Loucy (cell line): ENCODE measurements around the gene COLEC11.

Source experiments
- H2AFZ ChIP-seq: fragments of 200-600 bp; sonication (generic); 2 replicates; pipeline ENCODE4 v1.6.0; 2016; ENCODE audit warnings: antibody characterized with exemption, mild to moderate bottlenecking, low read length, moderate library complexity
- H3F3A ChIP-seq: fragments of 200-600 bp; 2 replicates; pipeline ENCODE4 v1.6.0; 2016; ENCODE audit warnings: antibody characterized with exemption, low read depth, mild to moderate bottlenecking
- H3K27me3 ChIP-seq: fragments of 200-600 bp; sonication (generic); 2 replicates; pipeline ENCODE4 v1.6.1; 2014; ENCODE audit warnings: low read length, mild to moderate bottlenecking; ENCODE audit not compliant: insufficient read depth, poor library complexity, severe bottlenecking
- H3K36me3 ChIP-seq: fragments of 200-600 bp; sonication (generic); 2 replicates; pipeline ENCODE4 v1.6.1; 2016; ENCODE audit warnings: low read length; ENCODE audit not compliant: insufficient read depth
- H3K4me1 ChIP-seq: fragments of 200-600 bp; sonication (generic); 2 replicates; pipeline ENCODE4 v1.5.1; 2014; ENCODE audit warnings: low read length, mild to moderate bottlenecking; ENCODE audit not compliant: insufficient read depth, poor library complexity, severe bottlenecking
- H3K4me2 ChIP-seq: fragments of 200-600 bp; sonication (generic); 2 replicates; pipeline ENCODE4 v1.6.0; 2014; ENCODE audit warnings: antibody characterized with exemption, low read length, low read depth, mild to moderate bottlenecking; ENCODE audit not compliant: poor library complexity, severe bottlenecking
- H3K4me3 ChIP-seq: fragments of 200-600 bp; sonication (generic); 2 replicates; pipeline ENCODE4 v1.5.1; 2014; ENCODE audit warnings: low read length, mild to moderate bottlenecking, mixed read lengths; ENCODE audit not compliant: poor library complexity, severe bottlenecking
- H3K79me2 ChIP-seq: fragments of 200-600 bp; sonication (generic); 2 replicates; pipeline ENCODE4 v1.6.1; 2014; ENCODE audit warnings: low read length; ENCODE audit not compliant: insufficient read depth
- H3K9ac ChIP-seq: fragments of 200-600 bp; sonication (generic); 2 replicates; pipeline ENCODE4 v1.6.0; 2014; ENCODE audit warnings: mild to moderate bottlenecking, low read depth, low read length, moderate library complexity; ENCODE audit not compliant: poor library complexity, severe bottlenecking
- H3K9me2 ChIP-seq: fragments of 200-600 bp; sonication (generic); replicated peaks from 2 replicates; pipeline ENCODE4 v1.6.1; 2016; ENCODE audit warnings: low read depth, low read length, mixed read lengths
- H3K9me3 ChIP-seq: fragments of 200-600 bp; sonication (generic); 2 replicates; pipeline ENCODE4 v1.6.1; 2014; ENCODE audit warnings: mild to moderate bottlenecking, antibody characterized with exemption, low read length, low read depth; ENCODE audit not compliant: insufficient read depth
- H4K20me1 ChIP-seq: fragments of 200-600 bp; sonication (generic); 2 replicates; pipeline ENCODE4 v1.6.0; 2014; ENCODE audit warnings: antibody characterized with exemption, low read length, mild to moderate bottlenecking; ENCODE audit not compliant: insufficient read depth, poor library complexity, severe bottlenecking
- CTCF ChIP-seq: fragments of 200-600 bp; sonication (generic); conservative IDR thresholded peaks from 2 replicates; pipeline ENCODE4 v1.5.1; 2014; ENCODE audit warnings: mild to moderate bottlenecking, antibody characterized with exemption, low read length
- EZH2phosphoT487 ChIP-seq: fragments of 200-600 bp; IDR thresholded peaks from 2 replicates; pipeline ENCODE4 v1.6.1; 2018; ENCODE audit warnings: antibody characterized with exemption, mild to moderate bottlenecking, moderate library complexity, borderline replicate concordance

The COLEC11 gene

DNA sequence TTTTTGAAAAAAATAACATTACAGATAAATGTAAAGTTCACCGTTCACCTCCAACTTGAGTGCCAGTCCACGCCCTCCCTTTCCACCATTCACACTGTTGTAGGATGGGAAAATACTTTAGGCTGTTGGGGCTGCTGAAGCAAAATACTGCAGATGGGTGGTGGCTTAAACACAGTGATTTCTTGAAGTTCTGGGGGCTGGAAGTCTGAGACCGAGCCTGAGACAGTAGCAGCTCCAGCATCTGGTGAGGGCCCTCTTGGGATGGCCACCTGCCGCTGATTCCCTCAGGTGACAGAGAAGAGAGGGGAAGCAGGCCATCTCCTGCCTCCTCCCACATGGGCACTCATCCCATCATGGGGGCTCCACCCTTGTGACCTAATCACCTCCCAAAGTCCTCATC is 80.8 kb downstream of the COLEC11 start:
- Histone ChIP-seq H2AFZ (no peak overlapping the region), H3K4me2 (no peak overlapping the region), H3K9ac (no peak overlapping the region), H3K9me3 (no peaks in the 10 kb centered on the region; the same call in 1 of the 2 replicates), H3K9me2 (no peaks in the 10 kb centered on the region), H3K36me3 (no peaks in the 10 kb centered on the region), H4K20me1 (no peaks in the 10 kb centered on the region), H3K4me1 (no peaks in the 10 kb centered on the region), H3K4me3 (no peak overlapping the region), H3K79me2 (no peaks in the 10 kb centered on the region), H3K27me3 (no peaks in the 10 kb centered on the region), H3F3A (no peaks in the 10 kb centered on the region)
- TF ChIP-seq CTCF (no peak), EZH2phosphoT487 (no peak)

GRCh38 chr2:3677436-3677835 is 82.5 kb downstream of the COLEC11 start:
- H3F3A ChIP-seq = no peaks in the 10 kb centered on the region
- no peaks in the 10 kb centered on the region for H3K4me1 ChIP-seq
- no peaks in the 10 kb centered on the region; the same call in 1 of the 2 replicates for H3K9me3 ChIP-seq
- H3K4me3 ChIP-seq = no peak overlapping the region
- H3K9ac ChIP-seq = no peak overlapping the region
- H3K9me2 ChIP-seq = no peaks in the 10 kb centered on the region
- H3K27me3 ChIP-seq = no peaks in the 10 kb centered on the region
- H2AFZ ChIP-seq = no peak overlapping the region
- no peaks in the 10 kb centered on the region for H3K36me3 ChIP-seq
- no peaks in the 10 kb centered on the region for H3K79me2 ChIP-seq
- TF ChIP-seq EZH2phosphoT487 (no peak), CTCF (no peak)
- no peak overlapping the region for H3K4me2 ChIP-seq
- no peaks in the 10 kb centered on the region for H4K20me1 ChIP-seq

GRCh38 chr2:3678212-3678611 is 83.3 kb downstream of the COLEC11 start:
- Histone ChIP-seq H3K4me1 (no peaks in the 10 kb centered on the region), H3K9ac (no peak overlapping the region), H3K79me2 (no peaks in the 10 kb centered on the region), H3K27me3 (no peaks in the 10 kb centered on the region), H3K4me3 (no peak overlapping the region), H3K36me3 (no peaks in the 10 kb centered on the region), H4K20me1 (no peaks in the 10 kb centered on the region), H3F3A (no peaks in the 10 kb centered on the region), H3K4me2 (no peak overlapping the region), H3K9me3 (no peaks in the 10 kb centered on the region; the same call in 1 of the 2 replicates), H2AFZ (no peak overlapping the region), H3K9me2 (no peaks in the 10 kb centered on the region)
- no peak for TF ChIP-seq CTCF
- no peak for TF ChIP-seq EZH2phosphoT487
